ENCODE results near the gene EVX2. TPM values are rescaled to one million over a fixed set of nuclear protein-coding genes. Genes with fewer than 3 reads are reported as not detected.

Gene EVX2
- total RNA-seq, 1 donor from 2014 or later, result not detected

DNA sequence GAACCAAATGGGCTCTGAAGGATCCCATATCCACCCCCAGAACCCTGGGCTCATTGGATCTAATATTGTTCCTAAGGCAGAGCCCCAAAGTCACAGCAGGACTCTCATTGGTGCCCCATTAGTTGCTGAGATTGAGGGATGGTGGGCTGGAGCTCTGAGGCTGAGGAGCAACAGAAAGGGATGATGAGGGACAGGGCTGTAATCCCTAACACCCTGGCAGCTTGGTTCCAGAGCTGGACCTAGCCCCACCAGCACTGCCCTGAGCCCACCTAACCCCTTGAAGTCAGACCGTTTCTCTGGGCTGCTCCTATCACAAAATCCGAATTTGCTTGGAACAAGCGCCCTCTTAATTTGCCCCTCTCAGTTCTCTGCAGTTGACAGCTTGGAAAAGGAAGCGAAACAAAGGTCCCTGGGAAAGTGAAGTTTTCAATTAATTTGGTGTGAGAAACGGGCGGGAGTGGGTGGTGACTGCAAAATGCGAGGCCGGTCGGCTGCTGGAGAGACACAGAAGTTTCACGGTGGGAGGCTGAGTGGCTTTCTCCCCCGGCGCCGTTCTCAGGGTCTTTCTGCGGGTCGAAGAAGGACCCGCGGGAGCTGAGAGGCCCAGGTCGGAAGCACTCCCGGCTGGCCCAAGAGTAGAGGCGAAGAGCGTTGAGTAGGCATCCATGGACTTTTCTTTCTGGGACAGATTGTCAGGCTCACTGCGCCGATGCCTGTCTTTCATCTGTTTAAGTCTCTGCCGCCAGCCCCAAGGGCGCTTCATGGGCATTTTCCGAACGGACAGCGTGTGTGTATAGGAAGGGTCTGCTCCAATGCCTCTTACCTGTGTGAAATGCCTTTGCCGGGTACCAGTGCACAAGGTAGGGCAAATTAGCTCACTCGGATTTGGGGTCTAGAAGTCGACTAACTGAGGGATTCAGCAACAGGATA, 7.8 kb upstream of the EVX2 start:
- Mint-ChIP-seq H3K9me3 (ENCODE audit: unreplicated experiment) (no peaks in the 10 kb centered on the region), H3K36me3 (ENCODE audit: low read depth, unreplicated experiment) (peaks cover 4% of the 10 kb centered on the region), H3K4me3 (ENCODE audit: unreplicated experiment) (no peak overlapping the region), H3K27ac (ENCODE audit: unreplicated experiment) (peak overlapping the region; percentile 19), H3K27me3 (ENCODE audit: unreplicated experiment) (peaks cover 44% of the 10 kb centered on the region), H3K4me1 (ENCODE audit: unreplicated experiment) (peaks cover 19% of the 10 kb centered on the region)
- no peak for DNase-seq (ENCODE audit: low spot score)
- TF ChIP-seq, protein P1, sequence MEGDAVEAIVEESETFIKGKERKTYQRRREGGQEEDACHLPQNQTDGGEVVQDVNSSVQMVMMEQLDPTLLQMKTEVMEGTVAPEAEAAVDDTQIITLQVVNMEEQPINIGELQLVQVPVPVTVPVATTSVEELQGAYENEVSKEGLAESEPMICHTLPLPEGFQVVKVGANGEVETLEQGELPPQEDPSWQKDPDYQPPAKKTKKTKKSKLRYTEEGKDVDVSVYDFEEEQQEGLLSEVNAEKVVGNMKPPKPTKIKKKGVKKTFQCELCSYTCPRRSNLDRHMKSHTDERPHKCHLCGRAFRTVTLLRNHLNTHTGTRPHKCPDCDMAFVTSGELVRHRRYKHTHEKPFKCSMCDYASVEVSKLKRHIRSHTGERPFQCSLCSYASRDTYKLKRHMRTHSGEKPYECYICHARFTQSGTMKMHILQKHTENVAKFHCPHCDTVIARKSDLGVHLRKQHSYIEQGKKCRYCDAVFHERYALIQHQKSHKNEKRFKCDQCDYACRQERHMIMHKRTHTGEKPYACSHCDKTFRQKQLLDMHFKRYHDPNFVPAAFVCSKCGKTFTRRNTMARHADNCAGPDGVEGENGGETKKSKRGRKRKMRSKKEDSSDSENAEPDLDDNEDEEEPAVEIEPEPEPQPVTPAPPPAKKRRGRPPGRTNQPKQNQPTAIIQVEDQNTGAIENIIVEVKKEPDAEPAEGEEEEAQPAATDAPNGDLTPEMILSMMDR (IDR thresholded peaks at IDR 0.05; ENCODE audit: unreplicated experiment), result no peak

GRCh38 chr2:176090862-176091261, 7.1 kb upstream of the EVX2 start:
- DNase-seq (ENCODE audit: low spot score), result no peak
- Mint-ChIP-seq H3K27ac (ENCODE audit: unreplicated experiment) (no peak overlapping the region), H3K27me3 (ENCODE audit: unreplicated experiment) (peaks cover 44% of the 10 kb centered on the region), H3K4me1 (ENCODE audit: unreplicated experiment) (peaks cover 15% of the 10 kb centered on the region), H3K36me3 (ENCODE audit: low read depth, unreplicated experiment) (peaks cover 4% of the 10 kb centered on the region), H3K4me3 (ENCODE audit: unreplicated experiment) (no peak overlapping the region), H3K9me3 (ENCODE audit: unreplicated experiment) (no peaks in the 10 kb centered on the region)
- TF ChIP-seq, protein P1 (IDR thresholded peaks at IDR 0.05; ENCODE audit: unreplicated experiment), result no peak

- Mint-ChIP-seq H3K9me3 (ENCODE audit: unreplicated experiment) (no peaks in the 10 kb centered on the region), H3K4me1 (ENCODE audit: unreplicated experiment) (peaks cover 19% of the 10 kb centered on the region), H3K4me3 (ENCODE audit: unreplicated experiment) (no peak overlapping the region), H3K36me3 (ENCODE audit: low read depth, unreplicated experiment) (peaks cover 4% of the 10 kb centered on the region), H3K27me3 (ENCODE audit: unreplicated experiment) (peaks cover 45% of the 10 kb centered on the region), H3K27ac (ENCODE audit: unreplicated experiment) (no peak overlapping the region)
- TF ChIP-seq, protein P1 (IDR thresholded peaks at IDR 0.05; ENCODE audit: unreplicated experiment), result no peak
- DNase-seq (ENCODE audit: low spot score), result no peak
Measured at GRCh38 chr2:176089843-176090395, 6.2 kb upstream of the EVX2 start.

- TF ChIP-seq, protein P1 (IDR thresholded peaks at IDR 0.05; ENCODE audit: unreplicated experiment), result no peak
Measured at GRCh38 chr2:176088937-176089842, 5.4 kb upstream of the EVX2 start.

More at GRCh38 chr2:176088937-176089842, 5.4 kb upstream of the EVX2 start:
- no peak overlapping the region for H3K27ac Mint-ChIP-seq (ENCODE audit: unreplicated experiment)
- H3K36me3 Mint-ChIP-seq (ENCODE audit: low read depth, unreplicated experiment), result peaks cover 4% of the 10 kb centered on the region
- DNase-seq (ENCODE audit: low spot score), result no peak
- no peak overlapping the region for H3K4me3 Mint-ChIP-seq (ENCODE audit: unreplicated experiment)
- no peaks in the 10 kb centered on the region for H3K9me3 Mint-ChIP-seq (ENCODE audit: unreplicated experiment)
- peaks cover 22% of the 10 kb centered on the region for H3K4me1 Mint-ChIP-seq (ENCODE audit: unreplicated experiment)
- peaks cover 44% of the 10 kb centered on the region for H3K27me3 Mint-ChIP-seq (ENCODE audit: unreplicated experiment)

Measured in endothelial cell (in vitro differentiated cells).